Hepatocyte (in vitro differentiated cells): ENCODE measurements around the gene DNAAF8. TPM values are rescaled to one million over a fixed set of nuclear protein-coding genes. Genes with fewer than 3 reads are reported as not detected.

Experiments used
- DNase-seq: peaks from one replicate; pipeline ENCODE4 v3.0.0-alpha.2; 2016; ENCODE audit warnings: low spot score
- H2AFZ ChIP-seq: fragments of 200-600 bp; sonication (generic); 2 replicates; pipeline ENCODE4 v1.6.0; 2016; ENCODE audit warnings: antibody characterized with exemption, mild to moderate bottlenecking
- H3K27ac ChIP-seq: fragments of 200-600 bp; sonication (generic); 2 replicates; pipeline ENCODE4 v1.5.1; 2016; ENCODE audit warnings: mild to moderate bottlenecking
- H3K27me3 ChIP-seq: fragments of 200-600 bp; sonication (generic); 2 replicates; pipeline ENCODE4 v1.6.1; 2016
- H3K36me3 ChIP-seq: fragments of 200-600 bp; sonication (generic); replicated peaks from 2 replicates; pipeline ENCODE4 v1.5.1; 2016; ENCODE audit warnings: low read depth; ENCODE audit not compliant: insufficient read depth
- H3K4me1 ChIP-seq: fragments of 200-600 bp; sonication (generic); 2 replicates; pipeline ENCODE4 v1.5.1; 2016; ENCODE audit warnings: mild to moderate bottlenecking, moderate library complexity; ENCODE audit not compliant: insufficient read depth
- H3K4me2 ChIP-seq: fragments of 200-600 bp; sonication (generic); 2 replicates; pipeline ENCODE4 v1.6.0; 2016
- H3K4me3 ChIP-seq: fragments of 200-600 bp; sonication (generic); 2 replicates; pipeline ENCODE4 v1.5.1; 2016; ENCODE audit warnings: mild to moderate bottlenecking
- H3K79me2 ChIP-seq: fragments of 200-600 bp; sonication (generic); 2 replicates; pipeline ENCODE4 v1.6.0; 2017; ENCODE audit warnings: mild to moderate bottlenecking
- H3K9me2 ChIP-seq: fragments of 200-600 bp; sonication (generic); replicated peaks from 2 replicates; pipeline ENCODE4 v1.6.0; 2017; ENCODE audit warnings: mild to moderate bottlenecking; ENCODE audit not compliant: insufficient read depth
- H3K9me3 ChIP-seq: fragments of 200-600 bp; sonication (generic); 2 replicates; pipeline ENCODE4 v1.5.1; 2016; ENCODE audit warnings: low read depth, mild to moderate bottlenecking
- H4K20me1 ChIP-seq: fragments of 200-600 bp; sonication (generic); 2 replicates; pipeline ENCODE4 v1.6.0; 2016; ENCODE audit warnings: mild to moderate bottlenecking; ENCODE audit not compliant: insufficient read depth, poor library complexity, severe bottlenecking
- CTCF ChIP-seq: fragments of 200-600 bp; sonication (generic); IDR thresholded peaks from 2 replicates; pipeline ENCODE4 v1.5.1; 2016; ENCODE audit warnings: antibody characterized with exemption, mild to moderate bottlenecking; ENCODE audit not compliant: poor library complexity
- EZH2 ChIP-seq: fragments of 200-600 bp; sonication (generic); IDR thresholded peaks from 2 replicates; pipeline ENCODE4 v1.6.1; 2016; ENCODE audit warnings: antibody characterized with exemption, mild to moderate bottlenecking, borderline replicate concordance
- EZH2phosphoT487 ChIP-seq: fragments of 200-600 bp; sonication (generic); IDR thresholded peaks from one replicate; pipeline ENCODE4 v1.6.1; 2018; ENCODE audit warnings: antibody characterized with exemption, mild to moderate bottlenecking, low read depth, moderate library complexity; ENCODE audit not compliant: unreplicated experiment, severe bottlenecking
- WGBS: methylation state at CpG from one replicate; pipeline ENCODE4 v1.1.6; 2016; ENCODE audit warnings: low lambda C conversion rate; ENCODE audit errors: missing lambda C conversion rate; 5-methylcytosine and 5-hydroxymethylcytosine counted together
- polyA plus RNA-seq: library from polyadenylated mRNA; unstranded; fragments of >200 nt; fragmentation: Nextera tagmentation; extraction: Ambion mirVana; gene quantifications from 2 replicates; pipeline ENCODE4 v1.2.1, GENCODE V29; 2016
- total RNA-seq: library from RNA; depleted of rRNA; stranded (reverse); fragments of >200 nt; gene quantifications from 2 replicates; pipeline ENCODE4 v1.2.3, GENCODE V29; 2014

The DNAAF8 gene
- total and polyA plus RNA-seq, 2 experiments from 2014 or later, result 0.23 to 1.6 TPM

GRCh38 chr16:4694642-4695451, 39.5 kb upstream of the DNAAF8 start:
- Histone ChIP-seq H2AFZ (no peak overlapping the region), H3K4me2 (peak overlapping the region; percentile 91), H3K79me2 (peaks cover 17% of the 10 kb centered on the region), H3K36me3 (no peaks in the 10 kb centered on the region), H3K9me3 (no peaks in the 10 kb centered on the region), H3K4me1 (peaks cover 19% of the 10 kb centered on the region), H3K9me2 (no peaks in the 10 kb centered on the region), H3K27ac (peak overlapping the region; percentile 91), H3K4me3 (peak overlapping the region; percentile 90), H4K20me1 (no peaks in the 10 kb centered on the region), H3K27me3 (no peaks in the 10 kb centered on the region)
- 89% methylated on average over 18 of the region's 26 CpGs for WGBS
- TF ChIP-seq EZH2 (no peak), CTCF (no peak), EZH2phosphoT487 (no peak)
- no peak for DNase-seq

GRCh38 chr16:4695473-4696171, 38.7 kb upstream of the DNAAF8 start:
- peak; percentile 4 for DNase-seq

GRCh38 chr16:4696172-4696904, 38.0 kb upstream of the DNAAF8 start:
- H3K27ac ChIP-seq, result peak overlapping the region; percentile 91
- peak overlapping the region; percentile 91 for H3K4me2 ChIP-seq
- H3K27me3 ChIP-seq, result no peaks in the 10 kb centered on the region
- no peak overlapping the region for H3K4me3 ChIP-seq
- no peak overlapping the region for H2AFZ ChIP-seq
- no peaks in the 10 kb centered on the region for H3K36me3 ChIP-seq
- TF ChIP-seq CTCF (no peak), EZH2 (no peak), EZH2phosphoT487 (no peak)
- no peaks in the 10 kb centered on the region for H3K9me3 ChIP-seq
- H3K4me1 ChIP-seq, result peaks cover 19% of the 10 kb centered on the region
- 89% methylated on average over 19 of the region's 19 CpGs for WGBS
- peaks cover 17% of the 10 kb centered on the region for H3K79me2 ChIP-seq
- no peaks in the 10 kb centered on the region for H4K20me1 ChIP-seq
- DNase-seq, result peak; percentile 14
- no peaks in the 10 kb centered on the region for H3K9me2 ChIP-seq

More at GRCh38 chr16:4695473-4696171, 38.7 kb upstream of the DNAAF8 start:
- TF ChIP-seq CTCF (no peak), EZH2 (no peak), EZH2phosphoT487 (no peak)
- no peak overlapping the region for H2AFZ ChIP-seq
- no peaks in the 10 kb centered on the region for H3K36me3 ChIP-seq
- no peaks in the 10 kb centered on the region for H3K9me2 ChIP-seq
- peak overlapping the region; percentile 91 for H3K4me2 ChIP-seq
- 79% methylated on average over 12 of the region's 12 CpGs for WGBS
- no peaks in the 10 kb centered on the region for H3K27me3 ChIP-seq
- no peaks in the 10 kb centered on the region for H3K9me3 ChIP-seq
- H4K20me1 ChIP-seq, result no peaks in the 10 kb centered on the region
- H3K79me2 ChIP-seq, result peaks cover 17% of the 10 kb centered on the region
- H3K4me3 ChIP-seq, result no peak overlapping the region
- H3K4me1 ChIP-seq, result peaks cover 19% of the 10 kb centered on the region
- H3K27ac ChIP-seq, result peak overlapping the region; percentile 91
